GM13977 (cell line): Measurements from ENCODE around the gene LRFN4.

Source experiments
- DNase-seq: peaks from one replicate; pipeline ENCODE4 v3.0.0; 2012; ENCODE audit warnings: low spot score
- CTCF ChIP-seq: IDR thresholded peaks from 2 replicates; pipeline ENCODE4 v1.5.1; 2012; ENCODE audit warnings: mild to moderate bottlenecking, control low read depth; ENCODE audit not compliant: insufficient read depth; ENCODE audit errors: extremely low read depth, missing control alignments
- in situ Hi-C: fragments of 300-500 bp; cut with MboI; formaldehyde crosslinking; loops from one replicate; pipeline ENCODE4 v1.12.0; 2022; ENCODE audit warnings: low sequenced_read_pairs, low pct_unique_long_range_greater_than_20kb, mixed read lengths, inconsistent platforms; ENCODE audit not compliant: unreplicated experiment

Gene LRFN4

GRCh38 chr11:66904981-66905521 is 48.2 kb downstream of the LRFN4 start:
- in situ Hi-C loops = no loop called here
- DNase-seq = no peak
- no peak for TF ChIP-seq CTCF

GRCh38 chr11:66905631-66906030 is 48.8 kb downstream of the LRFN4 start:
- TF ChIP-seq CTCF = no peak
- in situ Hi-C loops = no loop called here
- no peak for DNase-seq

DNA sequence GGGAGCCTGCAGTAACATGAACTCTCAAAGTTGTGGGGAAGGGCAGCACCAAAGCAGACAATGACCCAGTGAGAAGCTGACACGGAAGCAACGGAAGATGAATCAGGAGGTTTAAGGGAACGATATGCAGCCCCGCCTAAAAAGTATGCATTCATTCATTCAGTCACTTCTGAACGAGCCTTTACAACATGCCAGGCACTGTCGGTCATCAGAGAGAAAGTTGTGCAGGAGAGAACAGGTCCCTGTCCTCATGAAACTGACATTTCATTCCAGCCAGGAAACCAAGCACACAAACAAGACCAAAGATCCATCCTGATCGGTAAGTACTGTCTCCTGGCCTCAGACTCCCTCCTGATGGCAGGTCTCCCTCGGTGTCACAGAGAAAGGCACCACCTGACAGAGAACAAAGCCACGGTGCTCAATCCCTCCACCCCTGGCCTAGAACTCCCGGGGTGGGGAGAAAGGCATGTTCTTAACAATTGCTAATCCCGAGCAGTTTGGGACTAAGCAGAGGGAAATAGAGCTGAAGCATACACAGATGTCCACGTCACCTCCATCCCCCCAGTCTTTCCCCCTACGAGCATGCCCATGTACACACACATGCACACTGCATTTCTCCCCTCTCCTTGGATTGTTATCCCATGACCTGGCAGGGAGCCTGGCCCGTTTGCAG is 49.3 kb downstream of the LRFN4 start:
- in situ Hi-C loops = no loop called here
- no peak for TF ChIP-seq CTCF
- no peak for DNase-seq

GRCh38 chr11:66907751-66908630 is 51.1 kb downstream of the LRFN4 start:
- no peak for DNase-seq
- no peak for TF ChIP-seq CTCF
- in situ Hi-C loops = no loop called here

- in situ Hi-C loops = no loop called here
- DNase-seq = no peak
- no peak for TF ChIP-seq CTCF
Observed at GRCh38 chr11:66909181-66909580, 52.3 kb downstream of the LRFN4 start.

GRCh38 chr11:66910016-66910415 is 53.2 kb downstream of the LRFN4 start:
- no peak for DNase-seq
- in situ Hi-C loops = no loop called here
- TF ChIP-seq CTCF = no peak
